GM18505 (cell line): ENCODE data around the gene ARL4D.
"Not testable (repeated sequence)": the region's sequence is repeated elsewhere in the genome, so short reads cannot be mapped to it uniquely, and the experiment has no call there.

Experiments used
- ATAC-seq: cut with Tn5 transposase; IDR thresholded peaks from one replicate; pipeline ENCODE4 v1.9.1; 2021; ENCODE audit not compliant: unreplicated experiment
- POLR2A ChIP-seq: IDR thresholded peaks from 4 replicates; pipeline ENCODE4 v1.6.1; 2011; ENCODE audit warnings: borderline replicate concordance; ENCODE audit not compliant: insufficient read depth, insufficient read length; ENCODE audit errors: extremely low read depth

Gene ARL4D

GRCh38 chr17:43392397-43392796 lies 6.4 kb upstream of the ARL4D start:
- no peak for ATAC-seq
- no peak for TF ChIP-seq POLR2A

GRCh38 chr17:43393944-43394482 lies 4.8 kb upstream of the ARL4D start:
- no peak for ATAC-seq
- no peak for TF ChIP-seq POLR2A

- not testable (repeated sequence) for ATAC-seq
These were observed 4.1 kb upstream of the ARL4D start for GRCh38 chr17:43394696-43395095.

GRCh38 chr17:43395165-43395564 lies 3.6 kb upstream of the ARL4D start:
- no peak for TF ChIP-seq POLR2A
- no peak for ATAC-seq

GRCh38 chr17:43396491-43397060 lies 2.2 kb upstream of the ARL4D start:
- ATAC-seq: no peak
- no peak for TF ChIP-seq POLR2A

GRCh38 chr17:43399839-43400328 lies 1.1 kb downstream of the ARL4D start:
- no peak for TF ChIP-seq POLR2A
- no peak for ATAC-seq

GRCh38 chr17:43400943-43401717 lies 2.3 kb downstream of the ARL4D start:
- TF ChIP-seq POLR2A: no peak
- no peak for ATAC-seq

GRCh38 chr17:43402078-43402477 lies 3.3 kb downstream of the ARL4D start:
- TF ChIP-seq POLR2A: no peak
- ATAC-seq: no peak

GRCh38 chr17:43402567-43402966 lies 3.8 kb downstream of the ARL4D start:
- no peak for ATAC-seq
- no peak for TF ChIP-seq POLR2A

- no peak for ATAC-seq
- TF ChIP-seq POLR2A: no peak
These were observed 5.1 kb downstream of the ARL4D start for GRCh38 chr17:43403846-43404245.

- TF ChIP-seq POLR2A: no peak
- no peak for ATAC-seq
These were observed 7.1 kb downstream of the ARL4D start for GRCh38 chr17:43405861-43406260.

GRCh38 chr17:43406676-43407645 lies 8.2 kb downstream of the ARL4D start:
- ATAC-seq: no peak
- TF ChIP-seq POLR2A: no peak

- no peak for ATAC-seq
These were observed 10.3 kb downstream of the ARL4D start for GRCh38 chr17:43409131-43409530.

More at GRCh38 chr17:43409131-43409530, 10.3 kb downstream of the ARL4D start:
- no peak for TF ChIP-seq POLR2A
